ENCODE data around the gene SPAG17.

DNA sequence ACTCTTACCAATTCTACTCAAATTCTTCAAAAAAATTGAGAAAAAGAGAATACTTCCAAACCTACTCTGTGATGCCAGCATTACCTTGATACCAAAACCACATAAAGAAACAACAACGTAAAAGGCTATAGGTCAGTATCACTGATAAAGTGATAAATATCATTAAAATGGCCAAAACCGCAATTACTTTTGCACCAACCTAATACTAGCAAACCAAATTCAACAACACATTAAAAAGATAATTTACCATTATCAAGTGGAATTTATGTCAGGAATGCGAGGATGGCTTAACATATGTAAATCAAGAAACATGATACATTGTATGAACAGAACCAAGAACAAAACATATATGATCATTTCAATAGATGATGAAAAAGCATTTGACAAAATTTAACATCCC is 7.0 kb downstream of the SPAG17 start:
- no peak for TF ChIP-seq POLR2A (IDR thresholded peaks at IDR 0.05)
- TF ChIP-seq, protein P1, sequence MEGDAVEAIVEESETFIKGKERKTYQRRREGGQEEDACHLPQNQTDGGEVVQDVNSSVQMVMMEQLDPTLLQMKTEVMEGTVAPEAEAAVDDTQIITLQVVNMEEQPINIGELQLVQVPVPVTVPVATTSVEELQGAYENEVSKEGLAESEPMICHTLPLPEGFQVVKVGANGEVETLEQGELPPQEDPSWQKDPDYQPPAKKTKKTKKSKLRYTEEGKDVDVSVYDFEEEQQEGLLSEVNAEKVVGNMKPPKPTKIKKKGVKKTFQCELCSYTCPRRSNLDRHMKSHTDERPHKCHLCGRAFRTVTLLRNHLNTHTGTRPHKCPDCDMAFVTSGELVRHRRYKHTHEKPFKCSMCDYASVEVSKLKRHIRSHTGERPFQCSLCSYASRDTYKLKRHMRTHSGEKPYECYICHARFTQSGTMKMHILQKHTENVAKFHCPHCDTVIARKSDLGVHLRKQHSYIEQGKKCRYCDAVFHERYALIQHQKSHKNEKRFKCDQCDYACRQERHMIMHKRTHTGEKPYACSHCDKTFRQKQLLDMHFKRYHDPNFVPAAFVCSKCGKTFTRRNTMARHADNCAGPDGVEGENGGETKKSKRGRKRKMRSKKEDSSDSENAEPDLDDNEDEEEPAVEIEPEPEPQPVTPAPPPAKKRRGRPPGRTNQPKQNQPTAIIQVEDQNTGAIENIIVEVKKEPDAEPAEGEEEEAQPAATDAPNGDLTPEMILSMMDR (IDR thresholded peaks at IDR 0.05) = no peak
- no peak for TF ChIP-seq POLR2AphosphoS5 (IDR thresholded peaks at IDR 0.05)
